CD4-positive, alpha-beta T cell treated with Interferon alpha-2 for 1 hour (primary cell): ENCODE data around the gene TAS2R60.
"Not testable (repeated sequence)": the region's sequence is repeated elsewhere in the genome, so short reads cannot be mapped to it uniquely, and the experiment has no call there.

Experiments
- DNase-seq, 2 donors: peaks; one replicate each; pipeline ENCODE4 v3.0.0-alpha.2; 2020 to 2022

TAS2R60 gene

GRCh38 chr7:143443153-143443552, at the start of gene TAS2R60:
Gene TAS2R60 (plus strand): TSS chr7:143443453. CDS start chr7:143443453, 0 bp downstream.
- no peak for DNase-seq

GRCh38 chr7:143394068-143394467, 49.2 kb upstream of the TAS2R60 start:
- DNase-seq: no peak

- no peak for DNase-seq
These were observed 48.5 kb upstream of the TAS2R60 start for GRCh38 chr7:143394777-143395176.

- DNase-seq: no peak
These were observed 47.8 kb upstream of the TAS2R60 start for GRCh38 chr7:143395187-143396149.

GRCh38 chr7:143396182-143396581, 47.1 kb upstream of the TAS2R60 start:
- no peak for DNase-seq

- DNase-seq: no peak
These were observed 46.4 kb upstream of the TAS2R60 start for GRCh38 chr7:143396625-143397556.

GRCh38 chr7:143397710-143398530, 45.3 kb upstream of the TAS2R60 start:
- no peak for DNase-seq

- DNase-seq: no peak
These were observed 44.6 kb upstream of the TAS2R60 start for GRCh38 chr7:143398616-143399015.

- no peak for DNase-seq
These were observed 44.1 kb upstream of the TAS2R60 start for GRCh38 chr7:143399151-143399550.

- DNase-seq: no peak
These were observed 43.6 kb upstream of the TAS2R60 start for GRCh38 chr7:143399642-143400041.

GRCh38 chr7:143401265-143401664, 42.0 kb upstream of the TAS2R60 start:
- DNase-seq: no peak

- DNase-seq: not testable (repeated sequence)
These were observed 41.0 kb upstream of the TAS2R60 start for GRCh38 chr7:143402233-143402632.

- no peak for DNase-seq
These were observed 37.9 kb upstream of the TAS2R60 start for GRCh38 chr7:143405173-143406001.

GRCh38 chr7:143406002-143406357, 37.3 kb upstream of the TAS2R60 start:
- DNase-seq: no peak

- peak; percentile 33 to 64 for DNase-seq
These were observed 35.7 kb upstream of the TAS2R60 start for GRCh38 chr7:143407287-143408251.

- no peak for DNase-seq
These were observed 35.0 kb upstream of the TAS2R60 start for GRCh38 chr7:143408252-143408685.

- DNase-seq: peak; percentile 58 to 79
These were observed 34.3 kb upstream of the TAS2R60 start, which contains the start of gene EPHA1 for GRCh38 chr7:143408686-143409561. Gene EPHA1 (minus strand): TSS chr7:143408856. CDS start chr7:143408805, 51 bp downstream.

- DNase-seq: no peak
These were observed 32.7 kb upstream of the TAS2R60 start for GRCh38 chr7:143410521-143411004.
